Measurements from ENCODE around the gene PRKG1. TPM values are rescaled to one million over a fixed set of nuclear protein-coding genes. Genes with fewer than 3 reads are reported as not detected.

Gene PRKG1
- polyA plus RNA-seq, 1 donor (not counting 4 experiments of a cell fraction or from before 2014, with no cell fraction given): 0.24 TPM

DNA sequence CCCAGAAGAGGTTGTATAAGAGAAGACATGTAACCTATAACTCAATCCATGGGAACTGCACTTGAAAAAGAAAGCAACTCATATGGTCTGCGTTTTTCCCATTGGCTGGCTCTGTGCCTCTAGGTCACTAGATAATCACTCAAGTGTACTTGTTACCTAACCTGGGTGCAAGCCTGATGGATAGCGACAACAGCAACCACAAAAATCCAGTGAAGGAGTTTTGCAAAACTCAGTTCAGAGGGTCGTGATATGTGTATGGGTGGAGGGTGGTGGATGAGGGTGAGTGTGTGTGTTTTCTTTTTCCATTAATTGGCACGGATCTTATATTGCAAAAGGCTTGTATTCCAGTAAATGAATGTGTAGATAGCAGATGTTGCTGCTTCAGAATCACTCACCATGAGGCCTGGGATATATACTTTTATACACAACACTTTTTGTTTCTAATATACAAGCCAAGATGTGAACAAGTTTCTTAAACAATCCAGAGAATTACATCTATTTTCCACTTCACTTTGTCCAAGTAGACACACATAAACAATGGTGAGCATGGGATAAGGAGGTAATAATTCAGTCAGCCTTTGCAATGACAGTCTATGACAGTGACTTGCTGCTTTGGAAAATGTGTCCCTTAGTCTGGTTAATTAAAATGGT is 952.9 kb downstream of the PRKG1 start:
- Histone ChIP-seq H3K27me3 (ENCODE audit: control insufficient read depth, extremely low read depth, insufficient read depth, low read length) (no peaks in the 10 kb centered on the region), H3K9me3 (ENCODE audit: control insufficient read depth, low read depth, low read length) (no peaks in the 10 kb centered on the region), H3K79me2 (ENCODE audit: control insufficient read depth, insufficient read depth, low read length) (no peaks in the 10 kb centered on the region), H3K4me2 (ENCODE audit: control insufficient read depth, extremely low read depth, insufficient read depth, low read depth, low read length) (no peak overlapping the region), H3K4me3 (ENCODE audit: control insufficient read depth in 2 of 3, extremely low read depth in 1 of 3, insufficient read depth in 2 of 3, low read depth in 1 of 3, low read length in 3 of 3) (no peak overlapping the region), H3K4me1 (ENCODE audit: control insufficient read depth, extremely low read depth, insufficient read depth, low read length) (no peaks in the 10 kb centered on the region), H3K27ac (ENCODE audit: control insufficient read depth, insufficient read depth, low read length) (no peak overlapping the region), H3K9me1 (ENCODE audit: control insufficient read depth, extremely low read depth, insufficient read depth, low read length) (no peaks in the 10 kb centered on the region), H3K36me3 (ENCODE audit: control insufficient read depth in 2 of 2, extremely low read depth in 1 of 2, insufficient read depth in 2 of 2, low read length in 2 of 2) (no peaks in the 10 kb centered on the region), H2AFZ (ENCODE audit: control insufficient read depth, low read length) (no peak overlapping the region), H4K20me1 (ENCODE audit: control insufficient read depth, extremely low read depth, insufficient read depth, low read length) (no peaks in the 10 kb centered on the region), H3K9ac (ENCODE audit: control insufficient read depth, extremely low read depth, insufficient read depth, low read length) (no peak overlapping the region)
- DNase-seq (ENCODE audit: low read depth, low spot score) (no peak), FAIRE-seq (no peak)
- dilution Hi-C loops (cut with MboI; ENCODE audit: extremely low pct_ligation_motif_present, low sequenced_read_pairs): no loop called here
- TF ChIP-seq, protein P1, sequence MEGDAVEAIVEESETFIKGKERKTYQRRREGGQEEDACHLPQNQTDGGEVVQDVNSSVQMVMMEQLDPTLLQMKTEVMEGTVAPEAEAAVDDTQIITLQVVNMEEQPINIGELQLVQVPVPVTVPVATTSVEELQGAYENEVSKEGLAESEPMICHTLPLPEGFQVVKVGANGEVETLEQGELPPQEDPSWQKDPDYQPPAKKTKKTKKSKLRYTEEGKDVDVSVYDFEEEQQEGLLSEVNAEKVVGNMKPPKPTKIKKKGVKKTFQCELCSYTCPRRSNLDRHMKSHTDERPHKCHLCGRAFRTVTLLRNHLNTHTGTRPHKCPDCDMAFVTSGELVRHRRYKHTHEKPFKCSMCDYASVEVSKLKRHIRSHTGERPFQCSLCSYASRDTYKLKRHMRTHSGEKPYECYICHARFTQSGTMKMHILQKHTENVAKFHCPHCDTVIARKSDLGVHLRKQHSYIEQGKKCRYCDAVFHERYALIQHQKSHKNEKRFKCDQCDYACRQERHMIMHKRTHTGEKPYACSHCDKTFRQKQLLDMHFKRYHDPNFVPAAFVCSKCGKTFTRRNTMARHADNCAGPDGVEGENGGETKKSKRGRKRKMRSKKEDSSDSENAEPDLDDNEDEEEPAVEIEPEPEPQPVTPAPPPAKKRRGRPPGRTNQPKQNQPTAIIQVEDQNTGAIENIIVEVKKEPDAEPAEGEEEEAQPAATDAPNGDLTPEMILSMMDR (optimal IDR thresholded peaks at IDR 0.05 in 1 of 3, IDR thresholded peaks at IDR 0.05 in 1 of 3, conservative IDR thresholded peaks at IDR 0.05 in 1 of 3; ENCODE audit: extremely low read depth in 1 of 3, insufficient read depth in 2 of 3, low read length in 3 of 3): no peak
- TF ChIP-seq EZH2 (IDR thresholded peaks at IDR 0.05; ENCODE audit: low read length): no peak

DNA sequence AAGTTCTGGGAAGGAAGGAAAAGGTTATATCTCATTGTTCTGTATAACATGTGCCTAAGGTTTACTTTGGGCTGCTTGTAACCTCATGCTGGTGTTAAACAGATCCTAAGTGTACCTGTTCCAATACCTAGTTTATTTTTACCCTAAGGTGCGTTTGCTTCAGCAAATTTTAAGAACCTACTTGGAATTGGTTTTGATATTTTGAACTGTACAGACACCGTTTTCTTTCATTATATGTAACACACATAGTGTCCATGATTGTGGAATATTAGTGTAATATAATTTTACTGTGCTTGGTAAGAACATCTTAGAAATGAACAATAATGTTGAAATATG is 954.2 kb downstream of the PRKG1 start:
- no peaks in the 10 kb centered on the region for H3K4me1 ChIP-seq (ENCODE audit: control insufficient read depth, extremely low read depth, insufficient read depth, low read length)
- DNase-seq (ENCODE audit: low read depth, low spot score): no peak
- H3K27me3 ChIP-seq (ENCODE audit: control insufficient read depth, extremely low read depth, insufficient read depth, low read length): no peaks in the 10 kb centered on the region
- H3K36me3 ChIP-seq (ENCODE audit: control insufficient read depth in 2 of 2, extremely low read depth in 1 of 2, insufficient read depth in 2 of 2, low read length in 2 of 2): no peaks in the 10 kb centered on the region
- dilution Hi-C loops (cut with MboI; ENCODE audit: extremely low pct_ligation_motif_present, low sequenced_read_pairs): no loop called here
- no peak overlapping the region for H3K4me3 ChIP-seq (ENCODE audit: control insufficient read depth in 2 of 3, extremely low read depth in 1 of 3, insufficient read depth in 2 of 3, low read depth in 1 of 3, low read length in 3 of 3)
- TF ChIP-seq, protein P1 (optimal IDR thresholded peaks at IDR 0.05 in 1 of 3, IDR thresholded peaks at IDR 0.05 in 1 of 3, conservative IDR thresholded peaks at IDR 0.05 in 1 of 3; ENCODE audit: extremely low read depth in 1 of 3, insufficient read depth in 2 of 3, low read length in 3 of 3): no peak
- TF ChIP-seq EZH2 (IDR thresholded peaks at IDR 0.05; ENCODE audit: low read length): no peak
- no peak overlapping the region for H2AFZ ChIP-seq (ENCODE audit: control insufficient read depth, low read length)
- no peaks in the 10 kb centered on the region for H3K9me3 ChIP-seq (ENCODE audit: control insufficient read depth, low read depth, low read length)
- no peaks in the 10 kb centered on the region for H4K20me1 ChIP-seq (ENCODE audit: control insufficient read depth, extremely low read depth, insufficient read depth, low read length)
- no peak overlapping the region for H3K27ac ChIP-seq (ENCODE audit: control insufficient read depth, insufficient read depth, low read length)
- H3K79me2 ChIP-seq (ENCODE audit: control insufficient read depth, insufficient read depth, low read length): no peaks in the 10 kb centered on the region
- H3K9ac ChIP-seq (ENCODE audit: control insufficient read depth, extremely low read depth, insufficient read depth, low read length): no peak overlapping the region
- no peak overlapping the region for H3K4me2 ChIP-seq (ENCODE audit: control insufficient read depth, extremely low read depth, insufficient read depth, low read depth, low read length)
- H3K9me1 ChIP-seq (ENCODE audit: control insufficient read depth, extremely low read depth, insufficient read depth, low read length): no peaks in the 10 kb centered on the region
- FAIRE-seq: no peak

All from keratinocyte (primary cell).